CD1c-positive myeloid dendritic cell (primary cell): ENCODE results near the gene CAV3.
"Not testable (repeated sequence)": the region's sequence is repeated elsewhere in the genome, so short reads cannot be mapped to it uniquely, and the experiment has no call there.

Source experiments
- DNase-seq: peaks from one replicate; pipeline ENCODE4 v3.0.0-alpha.2; 2016; ENCODE audit errors: extremely low spot score

Gene CAV3

DNA sequence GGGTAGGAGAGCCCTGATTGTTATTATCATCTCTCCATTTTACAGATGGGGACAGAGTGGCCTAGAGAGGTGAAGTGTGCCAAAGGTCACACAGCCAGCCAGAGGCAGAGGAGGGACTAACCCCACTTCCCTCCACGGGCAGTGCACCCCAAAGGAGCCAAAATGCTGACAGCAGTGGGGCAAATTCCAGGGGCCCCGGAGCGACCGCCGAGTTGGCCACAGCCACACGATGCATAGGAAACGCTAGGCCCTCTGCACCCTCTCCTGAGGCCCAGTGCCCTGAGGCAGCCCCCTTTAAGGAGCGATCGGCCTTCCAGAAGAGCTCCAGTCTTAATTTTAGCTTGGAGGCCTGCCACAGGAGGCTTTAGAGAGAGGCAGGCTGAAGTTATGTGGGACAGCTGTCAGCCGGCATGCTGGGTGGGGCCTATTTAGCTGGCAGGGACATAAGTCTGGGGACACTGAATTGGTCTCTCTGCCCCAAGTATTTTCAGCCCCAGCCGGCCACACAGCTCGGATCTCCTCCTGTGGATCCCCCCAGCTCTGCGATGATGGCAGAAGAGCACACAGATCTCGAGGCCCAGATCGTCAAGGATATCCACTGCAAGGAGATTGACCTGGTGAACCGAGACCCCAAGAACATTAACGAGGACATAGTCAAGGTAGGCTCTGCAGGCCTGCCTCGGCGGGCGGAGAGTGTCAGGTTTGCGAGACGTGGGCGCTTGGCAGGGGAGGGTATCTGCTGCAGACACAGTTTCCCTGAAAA is at the start of gene CAV3:
CAV3 (plus strand) TSS at position 471 of the 763 bp plus-strand sequence; CDS start at position 546, 75 bp downstream.
- DNase-seq: no peak

DNA sequence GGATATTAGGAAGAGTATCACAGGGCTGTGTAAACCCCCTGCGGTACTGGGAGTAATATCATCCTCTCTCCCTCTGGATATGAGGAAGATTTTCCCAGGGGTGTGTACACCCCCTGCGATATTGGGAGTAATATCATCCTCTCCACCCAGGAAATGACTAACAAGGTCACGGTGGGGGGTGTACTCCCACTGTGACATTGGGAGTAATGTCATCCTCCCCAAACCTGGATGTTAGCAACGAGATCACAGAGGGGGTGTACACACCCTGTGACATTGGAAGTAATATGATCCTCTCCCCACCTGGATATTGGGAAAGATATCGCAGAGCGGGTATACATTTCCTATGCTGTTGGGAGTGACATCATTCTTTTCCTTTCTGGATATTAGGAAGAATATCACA is 48.6 kb upstream of the CAV3 start:
- DNase-seq: not testable (repeated sequence)

DNA sequence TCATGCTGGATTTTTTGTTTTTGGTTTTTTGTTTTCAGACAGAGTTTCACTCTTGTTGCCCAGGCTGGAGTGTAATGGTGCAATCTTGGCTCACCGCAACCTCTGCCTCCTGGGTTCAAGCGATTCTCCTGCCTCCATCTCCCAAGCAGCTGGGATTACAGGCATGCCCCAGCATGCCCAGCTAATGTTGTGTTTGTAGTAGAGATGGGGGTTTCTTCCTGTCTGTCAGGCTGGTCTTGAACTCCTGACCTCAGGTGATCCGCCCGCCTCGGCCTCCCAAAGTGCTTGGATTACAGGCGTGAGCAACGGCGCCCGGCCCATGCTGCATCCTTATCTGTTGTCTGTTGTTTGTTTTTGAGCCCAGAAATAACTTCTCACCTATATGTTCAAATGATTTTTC is 42.3 kb upstream of the CAV3 start:
- not testable (repeated sequence) for DNase-seq

DNA sequence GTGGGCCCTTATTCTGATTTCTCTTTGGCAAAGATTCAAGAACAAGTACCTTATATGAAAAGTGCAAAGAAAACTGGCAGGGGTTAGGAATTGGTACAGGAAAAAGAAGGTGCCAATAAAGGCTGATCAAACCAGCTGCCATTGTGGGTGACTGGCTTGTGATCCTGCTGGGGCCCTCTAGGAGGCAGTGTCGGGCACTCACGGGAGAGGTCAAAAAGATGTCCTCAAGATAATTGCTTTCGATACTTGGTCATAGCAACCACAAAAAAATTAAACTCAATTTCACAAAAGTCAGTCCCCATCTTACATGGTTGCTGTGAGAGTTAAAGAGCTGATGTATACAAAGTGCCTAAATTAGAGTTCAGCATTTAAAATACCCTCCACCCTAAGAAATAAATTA is 31.0 kb upstream of the CAV3 start:
- DNase-seq: no peak

DNA sequence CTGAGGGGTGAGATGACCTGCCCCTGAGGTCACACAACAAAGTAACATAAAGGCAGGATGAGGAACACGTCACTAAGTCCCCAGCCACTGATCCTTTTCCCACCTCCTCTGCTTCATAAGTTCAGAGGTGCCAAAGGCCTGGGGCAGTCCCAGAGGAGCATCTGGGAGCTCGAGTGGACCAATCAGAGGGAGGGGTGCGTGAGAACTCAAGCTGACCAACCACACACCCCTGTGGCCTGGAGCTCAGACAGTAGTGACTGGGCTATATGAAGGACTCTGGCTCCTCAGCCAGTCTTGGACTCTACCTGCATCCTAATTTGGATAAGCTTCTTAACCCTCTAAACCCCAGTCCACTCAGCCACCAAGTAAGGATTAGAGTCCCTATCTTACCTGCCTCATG is 28.0 kb upstream of the CAV3 start:
- DNase-seq: no peak

DNA sequence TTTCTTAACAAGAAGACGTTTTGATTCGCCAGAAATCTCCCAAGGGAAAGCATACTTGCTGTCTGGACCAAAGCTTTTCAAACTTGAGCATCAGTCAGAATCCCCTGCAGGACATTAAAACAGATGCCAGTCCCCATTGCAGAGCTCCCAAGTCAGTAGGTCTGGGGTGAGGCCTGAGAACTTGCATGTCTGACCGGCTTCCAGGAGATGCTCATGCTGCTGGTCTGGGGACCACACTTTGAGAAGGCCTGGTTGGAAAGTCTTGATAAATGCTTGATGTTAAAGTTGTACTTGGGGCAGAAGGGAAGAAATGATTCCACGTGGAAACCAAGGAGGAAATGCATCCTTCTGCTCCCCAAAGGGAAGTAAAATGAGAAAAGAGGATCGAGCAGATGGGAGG is 24.3 kb upstream of the CAV3 start:
- DNase-seq: no peak

DNA sequence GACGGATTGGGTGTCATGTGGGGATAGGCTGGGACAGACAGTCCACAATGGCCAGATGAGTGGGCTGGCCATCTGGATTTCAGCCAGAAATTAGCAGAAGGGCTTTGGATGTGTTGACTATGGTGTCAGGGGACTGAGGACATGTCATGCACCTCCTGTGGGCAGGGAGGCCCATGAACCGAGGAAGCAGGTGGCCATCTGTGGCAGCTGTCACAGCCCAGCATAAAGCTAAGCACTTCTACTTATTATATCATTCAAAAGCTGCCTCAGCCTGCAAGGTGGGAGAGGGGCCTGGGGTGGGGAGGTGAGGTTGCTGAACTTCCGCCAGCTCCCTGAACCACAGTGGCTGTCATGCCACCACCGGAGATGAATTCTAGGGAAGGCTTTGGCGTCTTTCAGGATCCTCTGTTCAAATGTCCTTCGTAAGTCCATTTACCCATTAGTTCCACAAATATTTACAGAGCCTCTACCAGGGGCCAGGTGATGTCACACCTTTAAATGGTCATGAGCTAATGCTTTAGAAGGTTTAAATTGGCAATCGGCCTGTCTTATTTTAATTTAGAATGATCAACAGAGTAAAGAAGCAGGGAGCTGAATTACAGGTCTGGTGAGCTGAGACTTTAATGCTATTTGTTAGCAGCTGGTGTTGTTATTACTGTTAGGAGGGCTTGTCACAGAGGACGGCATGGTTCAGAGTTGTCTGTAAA is 23.6 kb upstream of the CAV3 start:
- no peak for DNase-seq

DNA sequence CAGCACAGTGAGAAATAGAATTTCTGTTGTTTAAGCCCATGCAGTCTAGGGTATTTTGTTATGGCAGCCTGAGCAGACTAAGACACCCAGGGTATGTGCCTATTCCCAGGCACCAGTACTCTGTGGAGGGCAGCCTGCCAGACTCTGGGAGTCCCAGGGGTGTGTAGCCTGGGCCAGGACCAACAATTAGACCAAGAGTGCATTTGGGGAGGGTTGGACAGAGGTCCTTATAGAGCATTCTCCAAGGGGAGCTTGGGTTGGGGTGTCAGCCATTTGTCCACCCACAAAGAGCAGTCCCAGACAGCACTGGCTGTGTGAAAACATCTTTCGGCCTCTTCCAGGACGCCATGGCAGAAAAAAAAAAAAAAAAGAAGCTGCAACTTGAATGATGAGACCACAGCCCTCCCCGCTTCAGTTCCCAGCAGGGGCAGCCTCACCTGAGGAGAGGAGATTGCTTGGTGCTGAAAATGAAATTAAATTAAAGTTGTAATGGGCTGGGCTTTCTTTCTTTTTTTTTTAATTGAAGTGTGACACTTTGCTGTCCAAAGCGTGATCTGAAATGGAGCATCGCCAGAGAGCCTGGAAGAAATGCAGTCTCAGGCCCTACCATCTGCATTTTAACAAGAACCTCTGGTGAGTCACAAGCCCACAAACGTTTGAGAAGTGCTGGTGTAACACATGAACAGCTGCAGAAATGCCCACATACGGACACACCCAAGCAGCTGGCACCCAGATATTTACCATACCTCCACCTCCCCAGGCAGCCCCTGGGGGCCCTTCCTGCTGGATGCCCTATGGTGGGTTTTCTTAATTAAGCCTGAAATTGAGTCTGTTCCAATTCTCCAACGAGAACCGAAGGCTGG is 21.3 kb upstream of the CAV3 start:
- no peak for DNase-seq

DNA sequence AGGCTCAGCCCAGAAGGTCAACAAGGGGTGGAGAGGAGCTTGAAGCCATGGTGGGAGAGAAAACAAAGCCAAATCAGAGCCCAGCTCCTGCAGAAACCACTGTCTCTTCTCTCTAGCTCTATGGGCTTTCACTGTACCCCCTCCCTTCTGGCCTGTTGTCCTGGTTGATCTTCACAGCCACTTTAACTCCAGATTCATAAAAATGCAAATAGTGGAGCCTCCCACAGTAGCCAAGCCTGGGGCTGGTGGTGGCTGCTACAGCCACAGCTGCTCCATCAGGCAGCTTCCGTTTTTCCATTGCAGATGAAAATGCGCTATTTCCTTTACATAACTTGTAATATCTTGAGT is 20.7 kb upstream of the CAV3 start:
- DNase-seq: no peak

DNA sequence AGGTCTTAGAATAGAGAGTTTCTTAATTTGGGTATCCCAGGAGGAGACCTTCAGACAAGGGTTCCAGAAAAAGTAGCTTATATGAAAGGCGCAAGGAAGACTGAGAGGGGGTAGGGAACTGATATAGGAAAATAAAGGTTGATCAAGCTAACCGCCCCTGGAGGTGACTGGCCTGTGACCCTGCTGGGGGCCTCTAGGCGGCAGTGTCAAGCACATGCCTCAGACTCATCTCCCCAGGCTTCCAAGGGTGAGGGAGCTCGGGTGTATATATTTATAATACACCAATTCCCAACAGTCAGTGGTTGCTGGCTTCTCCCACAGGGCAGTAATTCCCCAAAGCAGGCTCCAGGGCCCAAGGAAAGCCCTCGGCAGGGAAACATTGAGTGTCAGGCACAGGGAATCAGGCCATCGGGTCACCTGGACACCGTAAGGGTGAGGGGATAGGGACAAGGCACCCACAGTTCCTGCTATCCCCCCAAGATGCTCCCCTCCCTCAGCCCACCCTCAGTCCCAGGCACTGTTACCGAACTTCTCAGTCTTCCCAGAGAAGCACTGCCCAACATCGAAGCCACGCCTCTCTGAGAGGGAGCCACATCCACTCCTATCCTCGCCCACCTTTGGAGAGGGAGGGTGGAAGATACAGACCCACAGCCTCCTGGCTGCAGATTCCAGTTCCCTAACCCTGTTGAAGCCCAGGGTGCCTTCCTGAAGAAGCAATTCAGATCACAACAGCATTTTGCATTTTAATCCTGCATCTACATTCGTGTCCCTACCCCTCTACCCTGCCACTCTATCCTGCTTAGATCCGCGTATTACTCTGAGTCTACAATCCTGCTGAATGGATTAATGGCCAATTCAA is 19.5 kb upstream of the CAV3 start:
- no peak for DNase-seq

DNA sequence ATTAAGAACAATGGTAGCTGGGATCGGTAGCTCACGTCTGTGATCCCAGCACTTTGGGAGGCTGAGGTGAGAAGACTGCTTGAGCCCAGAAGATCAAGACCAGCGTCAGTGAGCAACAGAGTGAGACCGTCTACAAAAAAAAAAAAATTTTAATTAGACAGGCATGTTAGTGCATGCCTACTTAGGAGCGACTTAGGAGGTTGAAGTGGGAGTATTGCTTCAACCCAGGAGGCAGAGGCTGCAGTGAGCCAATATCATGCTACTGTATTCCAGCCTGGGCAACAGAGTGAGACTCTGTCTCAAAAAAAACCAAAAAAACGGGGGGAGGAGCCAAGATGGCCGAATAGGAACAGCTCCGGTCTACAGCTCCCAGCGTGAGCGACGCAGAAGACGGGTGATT is 17.8 kb upstream of the CAV3 start:
- not testable (repeated sequence) for DNase-seq

DNA sequence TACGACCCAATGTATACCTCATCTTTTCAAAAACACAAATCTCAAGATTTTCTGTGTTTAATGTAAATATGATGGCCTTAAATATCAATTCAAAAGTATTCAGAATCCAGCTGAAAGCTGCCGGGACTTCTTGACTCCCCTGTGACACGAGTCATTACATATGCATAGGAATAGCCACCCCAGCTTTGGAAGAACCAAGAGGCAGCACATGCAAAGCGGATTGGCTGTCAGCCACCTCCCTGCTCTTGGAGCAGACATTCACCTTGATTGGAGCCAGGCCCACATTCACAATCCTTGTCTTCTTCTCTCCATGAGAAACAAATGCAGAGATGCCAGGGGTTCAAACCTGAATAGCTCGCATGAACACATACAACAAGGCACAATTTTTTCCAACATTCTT is 10.8 kb upstream of the CAV3 start:
- DNase-seq: no peak

DNA sequence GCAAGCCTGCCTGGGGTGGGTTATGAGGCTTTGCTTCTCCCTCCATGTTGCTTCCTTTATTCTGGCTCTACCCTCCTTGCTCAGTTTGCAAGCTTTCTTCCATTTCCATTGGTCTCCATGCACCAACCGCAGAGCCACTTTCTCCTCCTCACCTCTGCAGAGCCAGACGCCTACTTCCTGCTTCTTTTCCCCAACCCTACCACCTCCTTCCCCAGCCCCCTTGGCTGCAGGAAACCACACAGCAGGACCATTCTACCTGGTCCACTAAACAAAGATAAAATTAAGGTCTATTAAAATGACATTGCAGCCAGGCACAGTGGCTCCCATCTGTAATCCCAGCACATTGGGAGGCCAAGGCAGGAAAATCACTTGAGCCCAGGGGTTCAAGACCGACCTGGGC is 10.0 kb upstream of the CAV3 start:
- no peak for DNase-seq

DNA sequence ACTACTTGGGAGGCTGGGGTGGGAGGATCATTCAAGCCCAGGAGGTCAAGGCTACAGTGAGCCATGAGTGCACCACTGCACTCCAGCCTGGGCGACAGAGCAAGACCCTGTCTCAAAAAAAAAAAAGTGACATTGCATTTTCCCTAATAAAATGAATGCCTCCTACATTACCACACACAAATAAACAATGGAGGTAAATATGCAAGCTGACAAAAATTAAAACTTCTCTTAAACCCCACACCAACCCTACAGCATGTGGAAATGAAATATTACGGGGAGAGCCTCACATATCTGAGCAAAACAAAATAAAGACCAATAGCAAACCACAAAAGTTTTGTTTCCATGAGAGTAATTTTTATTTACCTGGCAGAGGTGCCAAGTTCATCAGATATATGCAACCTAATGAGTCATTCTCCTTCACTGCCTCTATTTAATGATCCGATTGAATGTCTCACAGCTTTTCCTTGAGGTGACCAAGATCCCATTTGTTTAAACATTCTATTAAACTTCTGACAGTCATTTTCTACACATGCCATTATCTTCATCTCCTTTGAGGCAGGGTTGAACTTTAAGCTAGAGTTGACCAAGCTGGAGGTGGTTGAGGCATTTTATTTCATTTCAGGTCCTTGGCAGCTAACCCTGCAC is 9.4 kb upstream of the CAV3 start:
- no peak for DNase-seq

DNA sequence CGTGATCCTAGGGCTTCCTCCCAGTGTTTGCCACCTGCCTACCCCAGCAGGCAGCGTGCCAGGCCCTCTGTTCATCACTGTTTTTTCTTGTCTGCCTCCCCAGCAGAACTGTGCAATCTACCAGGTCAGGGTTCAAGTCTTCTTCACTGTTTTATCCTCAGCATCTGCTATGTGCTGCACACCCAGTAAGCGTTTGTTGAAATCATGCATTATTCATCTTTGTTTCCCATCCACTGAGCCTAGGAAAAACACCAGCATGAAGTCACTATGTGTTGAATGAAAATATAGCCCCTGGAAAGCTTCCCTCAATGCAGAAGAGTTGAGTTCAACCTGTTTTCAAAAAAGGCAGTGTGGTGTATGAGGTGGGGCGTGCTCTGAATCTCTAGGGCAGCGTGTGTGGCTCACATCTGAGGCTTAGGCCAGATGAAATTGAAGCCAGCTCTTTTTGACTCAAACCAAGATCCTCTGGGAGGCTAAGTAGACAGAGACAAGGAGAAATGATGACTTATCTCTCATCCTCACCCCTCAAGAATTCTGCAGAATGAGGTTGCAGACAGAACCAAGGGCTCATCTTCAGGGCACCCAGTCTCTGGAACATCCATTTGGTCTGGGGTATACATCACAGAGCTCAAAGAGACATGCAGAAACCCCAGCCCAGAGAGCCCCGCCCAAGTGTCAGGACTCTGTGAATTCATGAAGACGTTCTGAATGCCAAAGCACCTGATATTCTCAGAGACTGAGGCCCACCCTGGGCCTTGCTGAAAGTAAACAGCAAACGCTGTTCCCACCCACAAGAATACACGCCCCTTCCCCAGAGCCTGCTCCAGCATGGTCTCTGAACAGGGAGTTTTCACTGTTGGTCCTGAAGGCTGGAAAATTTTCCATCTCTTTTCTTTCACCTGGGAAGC is 5.7 kb upstream of the CAV3 start:
- DNase-seq: no peak

DNA sequence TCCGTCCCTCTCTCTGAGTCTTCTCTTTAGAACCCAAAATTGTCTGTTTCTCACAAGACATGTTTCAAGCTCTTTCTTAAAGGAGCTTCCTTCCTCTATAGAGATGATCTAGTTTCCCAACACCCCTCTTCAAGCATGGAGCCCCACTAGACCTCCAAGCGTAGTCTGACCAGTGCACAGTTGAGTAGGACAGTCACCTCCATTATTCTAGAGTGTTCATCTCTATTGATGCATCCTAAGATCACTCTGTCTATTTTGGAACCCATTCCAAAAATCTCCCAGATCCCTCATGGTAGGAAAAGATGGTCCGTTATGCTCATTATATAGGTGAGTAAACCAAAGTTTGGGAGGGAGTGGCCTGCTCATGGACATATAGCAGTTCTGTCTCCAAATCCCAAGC is 4.1 kb upstream of the CAV3 start:
- DNase-seq: no peak

DNA sequence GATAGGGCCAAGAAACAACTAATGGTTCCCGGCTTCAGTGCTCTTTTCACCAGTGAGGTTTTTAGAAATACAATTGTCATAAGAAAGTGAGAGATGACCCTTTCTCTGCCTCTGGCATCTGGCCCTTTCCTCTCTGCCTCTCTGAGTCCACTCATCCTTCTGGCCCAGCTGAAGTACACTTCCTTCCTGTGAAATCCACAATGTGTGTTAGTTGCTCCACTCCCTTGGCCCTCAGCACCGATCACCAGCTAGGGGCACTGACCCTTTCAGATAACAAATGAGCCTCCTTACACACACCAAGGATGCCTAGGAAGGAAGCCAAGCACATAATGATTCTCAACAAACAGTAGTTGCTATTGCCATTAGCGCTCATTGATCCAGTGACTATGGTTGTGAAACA is 2.9 kb upstream of the CAV3 start:
- no peak for DNase-seq

DNA sequence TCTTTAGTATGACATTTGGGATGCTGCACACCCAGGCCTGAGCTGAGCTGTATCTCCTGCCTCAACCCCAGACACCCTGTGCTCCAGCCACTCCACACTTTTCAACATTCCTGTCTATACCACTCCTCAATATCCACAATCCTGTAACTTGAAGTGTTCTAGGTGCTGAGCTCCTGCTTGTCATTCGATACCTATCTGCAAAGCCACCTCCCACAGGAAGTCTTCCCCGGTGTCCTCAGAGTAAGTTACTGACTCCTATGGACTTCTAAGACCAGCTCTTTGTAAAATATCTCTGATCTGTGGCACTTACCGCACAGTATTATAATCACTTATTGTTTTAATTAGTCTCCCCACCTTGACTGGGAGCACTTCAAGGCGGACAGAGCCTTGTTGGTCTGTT is 1.2 kb upstream of the CAV3 start:
- DNase-seq: no peak

DNA sequence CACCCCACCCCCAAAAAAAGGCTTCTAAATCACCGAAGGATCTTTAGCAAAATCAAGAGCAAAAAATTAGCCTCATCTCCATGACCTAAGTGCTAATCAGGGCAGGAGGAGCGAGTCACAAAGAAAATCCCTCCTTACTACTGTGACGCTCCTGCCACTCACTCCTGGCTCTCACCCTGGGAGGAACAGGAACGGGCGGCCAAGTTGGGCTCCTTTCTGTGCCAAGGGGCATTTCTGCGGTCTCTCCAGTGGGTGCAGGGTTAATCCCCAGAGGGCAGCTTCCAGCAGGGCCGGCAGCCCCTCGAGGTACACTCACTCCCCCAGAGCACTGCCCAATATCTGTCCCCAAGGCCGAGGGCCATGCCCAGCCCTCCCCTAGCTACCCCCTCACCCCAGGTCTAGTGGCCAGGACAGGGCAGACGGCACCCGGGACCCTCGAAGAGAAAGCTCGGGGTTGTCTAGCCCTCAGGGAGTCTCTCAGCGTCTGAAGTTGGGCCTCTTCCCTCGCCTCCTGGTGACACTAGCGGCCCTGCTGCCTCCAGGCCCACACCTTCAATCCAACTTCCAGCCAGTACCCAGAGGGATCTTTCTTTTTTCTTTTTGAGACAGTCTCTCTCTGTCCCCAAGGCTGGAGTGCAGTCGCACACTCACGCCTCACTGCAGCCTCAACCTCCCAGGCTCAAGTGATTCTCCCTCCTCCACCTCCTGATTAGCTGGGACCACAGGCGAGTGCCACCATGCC is 706 bp downstream of the CAV3 start:
- no peak for DNase-seq
